GM21515 (cell line): Measurements from ENCODE around the gene LTB.
"Not testable (repeated sequence)": the region's sequence is repeated elsewhere in the genome, so short reads cannot be mapped to it uniquely, and the experiment has no call there.

ENCODE experiments used
- ATAC-seq: cut with Tn5 transposase; IDR thresholded peaks from one replicate; pipeline ENCODE4 v1.9.1; 2021; ENCODE audit not compliant: unreplicated experiment

The LTB gene

DNA sequence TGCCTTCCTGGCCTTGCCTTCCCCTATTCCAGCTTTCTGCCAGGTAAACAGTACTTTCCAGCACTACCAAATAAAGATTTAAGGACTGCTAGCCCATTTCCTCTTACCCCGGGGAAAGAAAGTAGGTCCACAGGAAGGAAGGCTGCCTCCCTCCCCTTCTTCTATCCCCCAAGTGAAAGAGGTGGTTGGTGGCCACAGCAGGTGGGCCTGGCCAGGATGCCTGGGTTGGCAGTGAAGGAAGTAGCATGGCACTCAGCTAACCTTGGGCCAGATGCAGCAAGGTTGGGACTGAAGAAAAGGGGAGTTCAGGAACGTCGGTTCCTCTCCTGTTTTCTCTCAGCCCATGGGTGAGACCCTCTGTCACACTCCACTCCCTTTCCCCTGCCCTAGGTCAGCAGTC is 25.9 kb downstream of the LTB start:
- ATAC-seq: no peak

DNA sequence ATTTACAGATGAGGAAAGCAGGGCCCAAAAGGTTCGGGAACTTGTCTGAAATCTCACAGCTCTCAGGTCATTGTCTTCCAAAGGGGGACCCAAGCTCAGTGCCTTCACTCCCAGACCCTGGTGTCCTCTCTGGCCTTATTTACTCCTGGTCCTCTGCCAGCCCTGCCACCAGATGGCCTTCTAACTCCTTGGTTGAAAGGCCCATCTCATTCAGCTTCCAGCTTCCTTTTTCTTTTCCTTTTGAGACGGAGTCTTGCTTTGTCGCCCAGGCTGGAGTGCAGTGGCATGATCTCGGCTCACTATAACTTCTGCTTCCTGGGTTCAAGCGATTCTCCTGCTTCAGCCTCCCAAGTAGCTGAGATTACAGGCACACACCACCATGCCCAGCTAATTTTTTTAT is 30.9 kb downstream of the LTB start:
- ATAC-seq: not testable (repeated sequence)

DNA sequence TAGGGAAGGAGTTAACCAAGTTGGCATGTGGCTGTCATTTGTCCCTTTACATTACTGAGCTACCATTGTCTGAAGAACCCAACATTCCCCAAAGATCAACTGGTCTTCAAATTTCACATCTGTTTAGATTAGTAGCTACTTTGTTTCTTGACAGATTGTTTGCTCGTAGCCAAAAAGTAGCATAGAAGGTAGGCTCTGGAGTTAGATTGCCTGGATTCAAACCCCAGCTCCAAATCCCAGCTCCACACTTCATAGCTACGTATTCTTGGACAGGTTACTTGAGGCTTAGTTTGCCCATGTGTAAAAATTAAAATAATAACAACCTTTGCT is 33.7 kb downstream of the LTB start:
- no peak for ATAC-seq

DNA sequence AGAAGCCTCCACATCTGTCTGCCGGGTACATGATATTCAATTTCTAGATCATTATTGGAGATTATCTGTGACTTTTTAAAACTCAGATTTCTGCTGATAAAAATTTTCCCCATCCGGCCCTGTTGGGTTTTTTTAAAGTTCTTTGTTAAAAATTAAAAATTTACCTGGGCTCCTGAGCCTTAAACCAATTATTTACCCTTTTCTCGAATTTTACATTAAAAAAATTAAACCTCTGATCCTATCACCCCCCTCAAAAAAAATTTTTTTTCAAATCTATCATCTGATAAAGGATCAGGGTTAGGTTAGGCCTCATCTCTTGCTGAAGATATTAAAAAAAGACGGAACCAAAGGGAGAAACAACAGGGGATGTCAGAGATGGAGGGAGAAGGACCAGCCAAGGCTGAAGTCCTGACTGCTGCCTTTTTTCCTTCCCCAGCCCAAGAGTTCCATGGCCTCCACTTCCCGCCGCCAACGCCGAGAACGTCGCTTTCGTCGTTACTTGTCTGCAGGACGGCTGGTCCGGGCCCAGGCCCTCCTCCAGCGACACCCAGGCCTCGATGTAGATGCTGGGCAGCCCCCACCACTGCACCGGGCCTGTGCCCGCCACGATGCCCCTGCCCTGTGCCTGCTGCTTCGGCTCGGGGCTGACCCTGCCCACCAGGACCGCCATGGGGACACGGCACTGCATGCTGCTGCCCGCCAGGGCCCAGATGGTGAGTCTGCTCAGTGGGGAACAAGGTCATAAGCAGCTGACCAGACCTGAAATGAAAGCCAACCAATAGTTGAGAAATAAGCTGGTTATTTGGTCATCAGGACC is 34.3 kb downstream of the LTB start:
- no peak for ATAC-seq

DNA sequence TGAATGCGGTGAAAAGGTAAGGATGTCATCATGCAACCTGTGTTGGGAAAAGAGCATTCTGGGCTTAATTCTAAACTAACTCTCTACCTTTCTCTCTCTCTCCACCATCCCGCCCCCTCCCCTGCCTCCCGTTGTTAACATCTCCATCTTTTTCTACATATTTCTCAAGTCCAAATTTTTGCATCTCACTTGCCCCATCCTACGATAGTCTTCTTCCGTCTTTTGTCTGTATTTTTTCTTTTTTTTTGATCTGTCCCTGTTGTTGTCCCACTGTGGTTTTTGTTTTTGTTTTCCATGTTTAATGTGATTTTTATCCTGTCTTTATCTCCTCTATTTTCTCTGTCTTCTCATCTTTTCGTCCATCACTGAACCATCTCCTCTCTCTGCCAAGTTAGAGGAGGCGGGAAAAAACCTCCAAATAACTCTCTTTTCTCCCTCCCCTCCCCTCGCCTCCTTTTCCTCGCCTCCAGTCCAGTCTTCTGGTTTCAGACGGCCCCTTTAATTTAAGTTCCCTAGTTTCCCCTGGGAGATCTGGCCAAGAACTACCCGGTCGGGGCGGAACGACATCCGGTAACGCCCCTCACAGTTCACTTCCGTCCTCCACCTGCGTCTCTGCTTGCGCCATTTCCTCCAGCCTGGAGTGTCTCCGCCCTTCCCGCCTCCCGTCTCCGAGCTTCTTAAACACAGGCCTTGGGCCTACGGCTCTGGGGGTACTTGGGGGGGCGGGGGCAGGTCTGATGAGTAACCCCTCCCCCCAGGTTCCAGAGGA is 35.1 kb downstream of the LTB start, which contains the start of gene NFKBIL1:
NFKBIL1 (plus strand) TSS at position 651 of the 769 bp plus-strand sequence; CDS start at position 738, 87 bp downstream.
- peak; percentile 52 for ATAC-seq

DNA sequence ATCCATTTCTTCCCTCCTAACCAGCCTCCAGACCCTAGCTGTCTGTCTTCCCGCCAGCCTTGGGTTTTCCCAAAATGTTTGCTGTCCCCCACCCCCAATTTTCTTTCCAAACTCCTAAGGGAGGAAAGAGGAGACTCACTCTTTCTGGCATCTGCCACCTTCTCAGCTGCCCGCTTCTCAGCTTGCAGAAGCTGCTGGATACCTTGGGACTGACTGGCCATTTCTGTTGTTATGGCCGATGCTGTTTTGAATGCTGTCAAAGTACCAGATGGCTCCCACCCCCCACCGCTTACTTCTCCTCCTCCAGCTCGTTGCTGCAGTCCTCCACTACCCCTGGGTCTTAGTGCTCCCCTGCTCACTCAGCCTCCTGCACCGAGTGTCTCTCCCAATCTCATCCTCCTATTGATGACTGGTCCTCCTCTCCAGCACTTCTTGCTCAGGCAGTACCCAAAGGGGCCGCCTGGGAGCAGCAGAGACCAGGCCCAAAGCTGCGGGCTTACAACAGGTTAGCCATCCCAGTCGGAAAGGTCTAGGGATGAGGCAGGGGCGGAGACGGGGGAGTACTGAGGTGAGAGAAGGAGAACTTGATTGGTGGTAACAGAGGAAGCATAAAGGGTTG is 35.8 kb downstream of the LTB start, which contains the start of gene ATP6V1G2:
ATP6V1G2 (minus strand) TSS at position 270 of the 619 bp plus-strand sequence; CDS start at position 221, 49 bp downstream.
- ATAC-seq: peak; percentile 38

DNA sequence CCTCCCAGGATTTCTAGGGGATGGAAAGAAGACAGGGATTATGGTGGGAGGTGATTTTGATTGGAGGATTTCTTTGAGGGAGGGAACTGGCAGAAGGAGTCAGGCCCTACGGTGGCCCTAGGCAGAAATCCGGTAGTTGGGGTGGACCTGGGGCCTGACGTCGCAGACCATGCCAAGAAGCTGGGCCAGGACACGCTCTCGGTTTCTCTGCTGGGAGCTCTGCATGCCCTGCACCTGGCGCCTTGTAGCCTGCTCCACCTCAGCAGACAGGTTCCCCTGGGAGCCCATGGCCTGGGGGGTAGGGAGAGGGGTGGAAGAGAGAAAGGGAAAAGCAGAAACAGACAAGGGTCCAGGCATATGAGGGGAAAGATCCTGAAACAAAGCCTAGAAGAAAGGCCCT is 36.9 kb downstream of the LTB start:
- ATAC-seq: no peak

DNA sequence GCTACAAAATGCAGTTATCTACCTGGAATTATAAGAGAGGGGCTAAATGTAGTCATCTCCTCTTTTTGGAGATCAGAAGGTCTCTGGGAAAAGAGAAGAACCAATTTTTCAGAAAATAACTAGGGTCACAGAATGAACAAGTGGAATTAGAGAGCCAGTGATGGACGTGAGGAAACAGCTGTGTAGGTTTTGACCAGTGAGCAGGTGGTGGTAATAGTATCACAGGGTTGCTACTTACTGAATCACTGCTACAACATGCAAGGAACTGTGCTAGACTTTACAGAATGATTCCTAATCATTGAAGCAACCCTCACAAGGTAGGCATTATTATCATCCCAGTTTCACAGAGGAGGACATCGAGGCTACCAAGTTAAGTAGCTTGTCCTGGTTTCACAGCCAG is 37.5 kb downstream of the LTB start:
- no peak for ATAC-seq

DNA sequence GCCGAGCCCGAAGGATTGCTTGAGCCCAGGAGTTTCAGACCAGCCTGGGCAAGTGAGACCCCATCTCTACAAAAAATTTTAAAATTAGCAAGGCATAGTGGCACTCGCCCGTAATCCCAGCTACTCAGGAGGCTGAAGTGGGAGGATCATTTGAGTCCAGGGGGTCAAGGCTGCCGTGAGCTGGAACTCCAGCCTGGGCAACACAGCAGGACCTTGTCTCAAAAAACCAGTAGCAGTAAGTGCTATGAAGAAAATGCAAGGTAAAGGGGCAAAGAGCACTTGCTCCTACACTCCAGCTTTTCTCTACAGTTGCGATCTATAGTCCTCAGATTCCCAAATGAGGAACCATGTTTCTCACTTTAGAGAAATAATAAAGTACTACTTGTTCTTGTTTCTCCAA is 38.6 kb downstream of the LTB start:
- ATAC-seq: no peak

DNA sequence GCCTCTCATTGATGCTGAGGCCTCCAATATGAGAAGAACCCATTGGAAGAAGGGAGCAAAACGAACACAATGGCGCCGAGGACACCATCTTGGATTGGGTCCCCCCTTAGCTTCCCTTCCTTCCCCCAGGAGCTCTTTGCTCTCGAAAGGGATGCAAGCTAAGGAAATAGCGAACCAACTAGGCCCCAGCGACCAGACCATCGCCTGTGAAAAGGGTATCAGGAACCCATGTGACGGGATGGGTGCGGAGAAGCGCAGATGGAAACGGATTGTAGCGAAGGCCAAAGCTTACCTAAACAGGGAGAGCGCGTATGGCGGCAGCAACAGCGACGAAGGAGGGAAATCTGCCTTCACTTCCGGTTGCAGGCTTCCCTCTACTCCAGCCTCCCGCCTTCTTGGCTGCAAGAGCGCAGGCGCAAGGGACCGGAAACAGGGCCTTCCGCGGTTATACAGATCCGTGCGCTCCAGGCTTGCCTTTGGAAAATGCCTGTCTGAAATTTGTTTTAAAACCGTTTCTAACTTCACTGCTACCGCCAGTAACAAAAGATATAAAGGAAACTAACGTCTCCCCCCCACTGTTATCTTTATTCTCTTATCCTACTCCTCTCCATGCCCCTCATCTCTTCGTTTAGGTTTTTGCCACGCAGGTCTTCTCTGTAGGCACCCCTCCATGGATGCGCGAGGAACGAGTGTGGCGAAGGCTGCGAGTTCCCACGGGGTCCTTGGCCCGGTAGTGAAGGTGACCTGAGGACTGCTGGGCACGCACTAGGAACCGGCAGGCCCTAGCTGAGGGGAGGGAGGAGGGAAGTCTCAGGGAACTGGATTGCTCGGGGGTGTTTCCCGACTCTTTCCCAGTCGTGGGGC is 40.3 kb downstream of the LTB start, which contains the start of gene DDX39B:
DDX39B (minus strand) TSS at position 346 of the 864 bp plus-strand sequence. CDS start 1,471 bp downstream, outside the sequence.
- ATAC-seq: peak; percentile 50

DNA sequence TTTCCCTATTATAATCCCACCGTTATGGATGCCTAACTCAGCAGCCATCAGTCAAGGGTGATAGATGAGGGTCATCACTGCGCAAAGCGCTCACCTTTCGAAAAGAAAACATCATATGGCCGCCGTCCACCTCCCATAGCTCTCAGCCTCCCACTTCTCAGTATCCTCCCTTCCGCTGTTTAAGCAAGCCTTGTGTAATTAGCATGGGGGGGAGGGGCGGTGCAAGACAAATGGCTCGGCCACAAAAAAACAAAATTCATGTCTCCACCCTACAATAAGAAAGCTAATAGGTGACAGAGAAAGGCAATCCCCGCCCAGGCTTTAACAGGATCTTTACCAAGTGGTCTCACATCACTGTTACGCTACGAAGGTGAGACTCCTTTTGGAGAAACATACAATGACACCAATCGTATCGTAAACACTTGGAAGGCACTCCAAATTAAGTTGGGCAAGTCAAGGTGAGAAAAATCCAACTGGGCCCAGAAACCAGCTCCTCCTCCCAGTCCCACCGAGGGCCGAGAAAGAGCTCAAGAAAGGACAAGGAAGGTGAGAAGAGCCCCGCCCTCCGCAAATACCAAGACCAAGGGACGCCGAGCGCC is 41.1 kb downstream of the LTB start:
- peak; percentile 27 for ATAC-seq

DNA sequence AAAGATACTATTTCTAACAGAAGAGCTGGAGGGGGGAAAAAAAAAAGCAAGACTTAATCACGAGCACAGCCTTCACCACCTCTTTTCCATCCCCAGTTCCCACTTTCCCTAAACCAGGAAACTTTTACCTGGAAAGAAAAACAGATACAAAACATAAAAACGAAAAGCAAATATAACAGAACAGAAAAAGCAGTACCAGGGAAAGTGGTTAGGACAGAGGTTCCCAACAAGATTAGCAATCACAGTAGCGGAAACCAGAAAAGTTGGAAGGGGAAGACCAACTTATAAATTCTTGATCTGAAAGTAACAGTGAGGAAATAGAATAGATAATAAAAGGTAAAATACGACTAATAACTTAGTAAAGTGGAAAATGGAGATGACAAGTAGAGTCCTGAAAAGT is 41.6 kb downstream of the LTB start:
- ATAC-seq: no peak

DNA sequence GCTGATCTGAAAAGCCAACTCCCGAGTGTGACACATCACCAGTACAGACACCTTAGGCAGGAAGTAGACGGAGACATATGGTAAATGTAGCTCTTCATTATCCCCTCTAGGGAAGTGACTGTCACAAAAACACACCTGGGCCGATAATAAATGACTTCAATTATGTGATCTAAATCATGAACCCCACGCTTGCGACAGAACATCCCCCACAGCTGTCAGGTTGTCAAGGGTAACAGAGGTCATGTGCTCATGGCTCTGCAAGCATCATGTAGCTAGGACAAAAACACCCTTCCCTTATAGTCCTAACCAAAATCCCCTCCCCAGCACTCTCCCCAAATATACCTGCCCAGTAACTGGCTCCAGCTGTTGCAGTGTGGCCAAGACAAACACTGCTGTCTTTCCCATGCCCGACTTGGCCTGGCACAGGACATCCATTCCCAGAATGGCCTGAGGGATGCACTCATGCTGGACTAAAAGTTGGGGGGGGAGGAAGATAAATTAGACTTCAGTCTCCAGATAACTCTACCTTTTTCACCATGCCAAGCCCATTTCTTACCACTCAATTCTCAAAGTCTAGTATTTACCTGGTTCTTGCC is 43.3 kb downstream of the LTB start:
- ATAC-seq: no peak

DNA sequence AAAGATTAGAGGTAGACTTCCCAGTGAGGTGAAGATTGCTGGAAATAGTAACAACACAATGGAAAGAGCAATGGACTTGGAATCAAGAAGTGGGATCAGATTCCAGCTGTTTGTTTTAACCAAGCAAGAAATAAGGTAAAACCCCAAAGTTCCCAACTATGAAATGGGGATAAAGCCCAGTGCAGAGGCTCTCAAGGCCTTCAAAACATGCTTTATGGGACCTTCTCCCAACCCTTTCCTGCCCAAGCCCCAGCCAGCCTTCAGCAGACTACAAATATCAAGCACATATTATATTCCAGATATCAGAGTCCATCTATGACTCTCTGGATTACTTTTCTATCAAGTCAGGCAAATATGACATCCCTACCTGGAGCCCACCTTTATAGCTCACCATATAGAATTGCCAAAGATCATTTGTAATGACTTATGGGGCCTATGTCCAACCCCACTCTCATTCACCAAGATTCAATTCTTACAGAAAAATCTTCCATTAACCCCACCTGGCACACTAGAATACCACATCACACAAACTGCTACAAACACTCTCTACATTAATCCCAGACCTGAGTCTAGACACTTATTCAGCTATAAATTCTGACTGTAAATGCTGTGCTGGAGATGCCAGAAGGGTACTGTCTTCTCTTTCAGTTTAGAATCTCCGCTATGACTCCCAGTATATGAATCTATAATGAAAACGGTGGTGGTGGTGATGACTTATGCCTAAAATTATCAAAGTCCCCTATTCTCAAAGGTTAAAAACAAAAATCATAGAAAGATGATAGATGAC is 46.5 kb downstream of the LTB start:
- ATAC-seq: no peak

DNA sequence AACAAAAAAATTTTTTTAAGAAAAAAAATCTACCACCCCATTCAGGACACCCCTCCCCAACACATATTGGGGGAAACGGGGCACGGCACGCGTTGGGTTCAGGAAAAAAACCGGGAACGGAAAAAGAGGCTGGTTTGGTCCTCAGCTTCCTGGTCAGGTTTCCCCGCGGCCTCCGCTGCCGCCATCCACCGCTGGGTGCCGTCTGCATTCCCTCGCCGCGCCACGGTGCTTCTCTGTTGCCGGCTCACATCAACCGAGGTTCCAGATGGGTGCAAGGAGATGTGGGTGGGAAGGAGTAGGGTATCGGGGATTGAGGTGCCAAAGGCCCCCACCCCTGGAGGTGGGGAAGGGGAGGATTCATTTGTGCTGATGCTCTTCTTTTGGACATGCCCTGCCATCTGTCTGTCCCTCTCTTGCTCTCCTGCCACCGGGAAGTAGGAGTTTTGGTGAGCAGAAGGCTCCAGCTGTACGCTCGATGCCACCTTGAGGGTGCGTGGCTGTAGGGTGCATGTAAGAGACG is 47.6 kb downstream of the LTB start:
- no peak for ATAC-seq

DNA sequence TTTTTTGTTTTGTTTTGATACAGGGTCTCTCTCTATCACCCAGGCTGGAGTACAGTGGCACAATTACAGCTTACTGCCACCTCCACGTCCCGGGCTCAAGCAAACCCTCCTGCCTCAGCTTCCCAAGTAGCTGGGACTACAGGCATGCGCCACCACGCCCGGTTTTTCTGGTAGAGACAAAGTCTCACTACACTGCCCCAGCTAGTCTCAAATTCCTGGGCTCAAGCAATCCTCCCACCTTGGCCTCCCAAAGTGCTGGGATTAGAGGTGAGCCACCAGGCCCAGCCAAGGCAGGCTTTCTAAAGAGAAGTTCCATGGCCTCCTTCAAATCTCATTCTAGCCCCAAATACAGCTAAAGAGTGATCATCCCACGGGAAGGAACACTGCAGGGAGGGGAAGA is 48.2 kb downstream of the LTB start:
- ATAC-seq: no peak

DNA sequence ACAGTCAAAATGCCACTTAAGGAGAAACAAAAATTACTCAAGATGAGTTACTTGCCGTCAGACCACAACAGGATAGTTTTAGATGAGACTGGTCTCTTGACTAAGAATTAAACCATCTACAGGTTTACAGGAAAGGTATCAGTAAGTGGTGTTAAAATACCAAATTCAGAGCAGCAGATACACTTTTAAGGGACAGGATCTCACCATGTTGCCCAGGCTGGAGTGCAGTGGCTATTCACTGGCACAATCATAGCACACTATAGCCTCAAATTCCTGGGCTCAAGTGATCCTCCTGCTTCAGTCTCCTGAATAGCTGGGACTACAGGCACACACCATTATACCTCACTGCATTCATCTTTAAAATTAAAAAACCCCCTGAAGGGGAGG is 48.8 kb downstream of the LTB start:
- no peak for ATAC-seq

DNA sequence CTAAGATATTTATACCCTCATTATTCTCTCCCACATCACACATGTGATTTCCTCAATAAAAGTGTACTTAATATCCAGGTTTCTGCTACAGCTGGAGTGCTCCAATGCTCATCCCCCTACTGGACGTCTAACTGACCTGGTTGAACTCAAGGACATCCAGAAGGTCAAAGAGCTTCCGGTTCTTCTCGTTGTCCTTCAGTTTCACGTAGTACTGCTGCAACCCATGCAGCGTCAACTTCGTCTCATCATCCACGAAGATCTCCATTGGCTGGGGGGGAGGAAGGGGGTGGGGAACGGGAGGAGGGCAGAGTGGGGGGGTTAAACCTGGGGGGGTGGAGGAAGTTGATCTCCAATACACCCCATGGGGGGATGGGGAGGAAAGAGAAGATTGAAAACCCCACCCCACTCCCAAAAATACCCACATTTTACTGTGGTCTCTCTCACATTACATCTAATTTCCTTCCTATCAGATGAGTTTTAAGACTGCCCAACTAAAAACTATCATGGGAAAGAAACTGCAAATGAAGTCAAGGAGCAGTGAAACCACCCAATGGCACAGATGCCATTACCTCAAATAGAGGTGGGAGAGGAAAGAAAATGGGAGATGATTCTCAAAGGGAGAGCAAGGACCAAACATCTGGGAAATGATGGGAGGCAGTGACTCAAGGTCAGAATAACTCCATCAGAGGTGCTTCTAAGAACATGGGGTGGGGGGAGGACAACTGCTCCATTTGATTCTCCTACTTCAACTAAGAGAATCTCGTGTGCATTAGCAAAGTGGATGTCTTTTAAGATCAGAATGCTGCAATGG is 49.4 kb downstream of the LTB start:
- no peak for ATAC-seq
